Measurements from ENCODE around the gene GHSR. TPM values are rescaled to one million over a fixed set of nuclear protein-coding genes. Genes with fewer than 3 reads are reported as not detected.

Gene GHSR
- total RNA-seq, 1 experiment from 2014 or later: not detected

GRCh38 chr3:172394692-172395091 lies 53.6 kb downstream of the GHSR start:
- DNase-seq (ENCODE audit: low read depth, low spot score) (no peak), ATAC-seq (no peak)
- no peak overlapping the region for H3K4me3 ChIP-seq (ENCODE audit: low read depth in 2 of 2, low read length in 2 of 2)
- ChIA-PET POLR2A (no interaction called here), CTCF (no interaction called here)
- in situ Hi-C loops (cut with HindIII; ENCODE audit: low pct_unique_long_range_greater_than_20kb, low sequenced_read_pairs) (no loop called here), intact Hi-C loops (cut with micrococcal nuclease; ENCODE audit: unreplicated experiment) (no loop called here)
- no peaks in the 10 kb centered on the region for H3K27me3 ChIP-seq (ENCODE audit: control insufficient read depth, insufficient read depth, low read length)
- H3K36me3 ChIP-seq (ENCODE audit: control insufficient read depth, insufficient read depth, low read length): no peaks in the 10 kb centered on the region; the same call in 1 of the 2 replicates
- no peak for TF ChIP-seq CTCF (IDR thresholded peaks at IDR 0.05)
- no peaks in the 10 kb centered on the region for H3K9me3 ChIP-seq (ENCODE audit: control insufficient read depth, insufficient read depth, low read depth, low read length)
- no peaks in the 10 kb centered on the region for H3K4me1 ChIP-seq (ENCODE audit: control insufficient read depth, insufficient read depth, low read length)
- no peak overlapping the region for H3K27ac ChIP-seq (ENCODE audit: low read length)
- BruUV-seq (replicated peaks): no TSS peak

Other genes with a start within 250 kb of the GHSR start
- 2.2 TPM for gene TNFSF10, start 75.0 kb upstream of the GHSR start, total RNA-seq (2021; ENCODE audit: unreplicated experiment)